ENCODE results near the gene RASGEF1C. TPM values are rescaled to one million over a fixed set of nuclear protein-coding genes. Genes with fewer than 3 reads are reported as not detected.

RASGEF1C gene
- total RNA-seq, 4 donors from 2014 or later = 0.38 to 0.51 TPM; not detected in 2

DNA sequence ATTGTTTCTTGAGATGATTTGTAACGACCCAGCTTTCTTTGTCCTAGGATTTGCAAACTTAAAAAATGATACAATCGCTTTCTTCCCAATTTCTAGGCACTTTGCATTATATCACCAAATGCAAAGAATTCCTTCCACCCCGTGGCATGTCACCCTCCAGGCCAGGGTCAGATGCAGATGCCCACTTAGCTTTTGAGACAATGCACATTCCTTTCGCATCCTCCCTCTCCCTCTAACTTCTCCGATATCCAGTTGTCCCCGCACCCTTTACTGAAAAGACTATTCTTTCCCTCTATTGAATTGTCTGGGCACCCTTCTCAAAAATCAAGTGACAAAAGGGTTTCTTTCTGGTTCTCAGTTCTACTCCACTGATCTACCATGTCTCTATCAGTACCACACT, 154.8 kb downstream of the RASGEF1C start:
- TF ChIP-seq, protein P1, sequence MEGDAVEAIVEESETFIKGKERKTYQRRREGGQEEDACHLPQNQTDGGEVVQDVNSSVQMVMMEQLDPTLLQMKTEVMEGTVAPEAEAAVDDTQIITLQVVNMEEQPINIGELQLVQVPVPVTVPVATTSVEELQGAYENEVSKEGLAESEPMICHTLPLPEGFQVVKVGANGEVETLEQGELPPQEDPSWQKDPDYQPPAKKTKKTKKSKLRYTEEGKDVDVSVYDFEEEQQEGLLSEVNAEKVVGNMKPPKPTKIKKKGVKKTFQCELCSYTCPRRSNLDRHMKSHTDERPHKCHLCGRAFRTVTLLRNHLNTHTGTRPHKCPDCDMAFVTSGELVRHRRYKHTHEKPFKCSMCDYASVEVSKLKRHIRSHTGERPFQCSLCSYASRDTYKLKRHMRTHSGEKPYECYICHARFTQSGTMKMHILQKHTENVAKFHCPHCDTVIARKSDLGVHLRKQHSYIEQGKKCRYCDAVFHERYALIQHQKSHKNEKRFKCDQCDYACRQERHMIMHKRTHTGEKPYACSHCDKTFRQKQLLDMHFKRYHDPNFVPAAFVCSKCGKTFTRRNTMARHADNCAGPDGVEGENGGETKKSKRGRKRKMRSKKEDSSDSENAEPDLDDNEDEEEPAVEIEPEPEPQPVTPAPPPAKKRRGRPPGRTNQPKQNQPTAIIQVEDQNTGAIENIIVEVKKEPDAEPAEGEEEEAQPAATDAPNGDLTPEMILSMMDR (IDR thresholded peaks at IDR 0.05; ENCODE audit: low read depth) = no peak

- TF ChIP-seq, protein P1 (IDR thresholded peaks at IDR 0.05; ENCODE audit: low read depth) = no peak
Observed at GRCh38 chr5:180053061-180053602, 155.9 kb downstream of the RASGEF1C start.

GRCh38 chr5:180052211-180052818, 156.7 kb downstream of the RASGEF1C start:
- TF ChIP-seq, protein P1 (IDR thresholded peaks at IDR 0.05; ENCODE audit: low read depth) = no peak

Other genes starting within 250 kb of the RASGEF1C start
- 100 to 1,000 TPM; 161 to 309 (median 212) TPM for gene RNF130, start 137.5 kb downstream of the RASGEF1C start, total RNA-seq
- gene MAPK9, start 82.9 kb upstream of the RASGEF1C start, total RNA-seq = 10 to 100 TPM; 23.7 to 34.7 (median 25.7) TPM
- 10 to 100 TPM; 27.3 to 46.0 (median 42.1) TPM for gene GFPT2, start 144.1 kb upstream of the RASGEF1C start, total RNA-seq

All from subcutaneous adipose tissue (tissue), 4 donors.